Liver (tissue), 9 donors: ENCODE data around the gene TDRD5. TPM values are rescaled to one million over a fixed set of nuclear protein-coding genes. Genes with fewer than 3 reads are reported as not detected.

Source experiments
- DNase-seq: peaks from one replicate; pipeline ENCODE4 v3.0.0-alpha.2; 2017; ENCODE audit warnings: low spot score
- H3K27ac ChIP-seq, 2 donors: one replicate each; pipeline ENCODE4 v1.7.0; 2013; ENCODE audit warnings: inconsistent platforms in 2 of 2, low read length in 2 of 2, control low read depth in 1 of 2, low read depth in 1 of 2, mild to moderate bottlenecking in 1 of 2
- H3K27me3 ChIP-seq, 4 donors: one replicate each; pipeline versions ENCODE4 v1.6.1 to v1.7.0; 2013; ENCODE audit warnings: low read length in 3 of 4, inconsistent platforms in 1 of 4, mild to moderate bottlenecking in 1 of 4, moderate library complexity in 1 of 4; ENCODE audit not compliant: control insufficient read depth in 4 of 4, insufficient read depth in 4 of 4
- H3K36me3 ChIP-seq, 4 donors: one replicate each; pipeline versions ENCODE4 v1.6.1 to v1.7.0; 2013; ENCODE audit warnings: low read length in 3 of 4, mild to moderate bottlenecking in 3 of 4, low read depth in 1 of 4, moderate library complexity in 1 of 4; ENCODE audit not compliant: control insufficient read depth in 4 of 4, insufficient read depth in 3 of 4
- H3K4me1 ChIP-seq, 4 donors: one replicate each; pipeline versions ENCODE4 v1.6.1 to v1.7.0; 2013; ENCODE audit warnings: low read length in 3 of 4, mild to moderate bottlenecking in 3 of 4, moderate library complexity in 1 of 4; ENCODE audit not compliant: control insufficient read depth in 4 of 4, insufficient read depth in 4 of 4
- H3K4me3 ChIP-seq, 3 donors: one replicate each; pipeline versions ENCODE4 v1.6.1 to v1.7.0; 2013; ENCODE audit warnings: low read length in 3 of 3, control low read depth in 1 of 3, low read depth in 1 of 3, mild to moderate bottlenecking in 1 of 3
- H3K9ac ChIP-seq, 2 donors: one replicate each; pipeline ENCODE4 v1.7.0; 2013; ENCODE audit warnings: low read length in 2 of 2, mild to moderate bottlenecking in 2 of 2, moderate library complexity in 2 of 2, control low read depth in 1 of 2, low read depth in 1 of 2
- H3K9me3 ChIP-seq, 4 donors: one replicate each; pipeline versions ENCODE4 v1.6.1 to v1.7.0; 2013; ENCODE audit warnings: low read length in 3 of 4; ENCODE audit not compliant: control insufficient read depth in 4 of 4
- ATF3 ChIP-seq: IDR thresholded peaks from 2 replicates; pipeline ENCODE4 v1.6.1; 2016; ENCODE audit warnings: antibody characterized with exemption
- CTCF ChIP-seq: fragments of 150-350 bp; IDR thresholded peaks from 2 replicates; pipeline ENCODE4 v1.5.1; 2017; ENCODE audit warnings: improper control_type of control experiment, low read depth, low read length; ENCODE audit not compliant: missing input control
- FOXA1 ChIP-seq: IDR thresholded peaks from 2 replicates; pipeline ENCODE4 v1.6.1; 2016; ENCODE audit warnings: antibody characterized with exemption
- FOXA2 ChIP-seq: IDR thresholded peaks from 2 replicates; pipeline ENCODE4 v1.6.1; 2016; ENCODE audit warnings: antibody characterized with exemption
- GABPA ChIP-seq, 2 donors: IDR thresholded peaks in 1 of 2; conservative IDR thresholded peaks in 1 of 2; 2 replicates each; pipeline ENCODE4 v1.6.1; 2016; ENCODE audit warnings: antibody characterized with exemption in 2 of 2, mild to moderate bottlenecking in 1 of 2, moderate library complexity in 1 of 2
- HNF4A ChIP-seq, 2 donors: conservative IDR thresholded peaks; 2 replicates each; pipeline ENCODE4 v1.6.1; 2016; ENCODE audit warnings: antibody characterized with exemption in 2 of 2, mild to moderate bottlenecking in 2 of 2
- HNF4G ChIP-seq: IDR thresholded peaks from 2 replicates; pipeline ENCODE4 v1.6.1; 2016; ENCODE audit warnings: antibody characterized with exemption
- JUND ChIP-seq, 2 donors: IDR thresholded peaks; 2 replicates each; pipeline ENCODE4 v1.6.1; 2016; ENCODE audit warnings: antibody characterized with exemption in 2 of 2
- MAX ChIP-seq: IDR thresholded peaks from 2 replicates; pipeline ENCODE4 v1.6.1; 2016; ENCODE audit warnings: antibody characterized with exemption
- NR2F2 ChIP-seq: IDR thresholded peaks from 2 replicates; pipeline ENCODE4 v1.6.1; 2016; ENCODE audit warnings: antibody characterized with exemption
- RAD21 ChIP-seq, 2 donors: IDR thresholded peaks; 2 replicates each; pipeline ENCODE4 v1.6.1; 2016; ENCODE audit warnings: antibody characterized with exemption in 2 of 2, mild to moderate bottlenecking in 2 of 2
- REST ChIP-seq: IDR thresholded peaks from 2 replicates; pipeline ENCODE4 v1.6.1; 2016; ENCODE audit warnings: antibody characterized with exemption, mild to moderate bottlenecking
- RXRA ChIP-seq, 2 donors: IDR thresholded peaks; 2 replicates each; pipeline ENCODE4 v1.6.1; 2017 to 2018; ENCODE audit warnings: antibody characterized with exemption in 2 of 2, mild to moderate bottlenecking in 1 of 2
- SP1 ChIP-seq: IDR thresholded peaks from 2 replicates; pipeline ENCODE4 v1.6.1; 2018; ENCODE audit warnings: antibody characterized with exemption, mild to moderate bottlenecking
- TAF1 ChIP-seq: conservative IDR thresholded peaks from 2 replicates; pipeline ENCODE4 v1.6.1; 2016; ENCODE audit warnings: antibody characterized with exemption, mild to moderate bottlenecking
- YY1 ChIP-seq: IDR thresholded peaks from 2 replicates; pipeline ENCODE4 v1.6.1; 2016; ENCODE audit warnings: antibody characterized with exemption, mild to moderate bottlenecking
- ZBTB33 ChIP-seq: IDR thresholded peaks from 2 replicates; pipeline ENCODE4 v1.6.1; 2016; ENCODE audit warnings: antibody characterized with exemption
- WGBS: extraction: QIAGEN DNeasy Blood & Tissue Kit; methylation state at CpG from one replicate; pipeline ENCODE4 v1.1.7; 2013; 5-methylcytosine and 5-hydroxymethylcytosine counted together
- polyA plus RNA-seq, 2 donors: library from polyadenylated mRNA; stranded (reverse) in 1 of 2; unstranded in 1 of 2; fragments of 200-250 nt in 1 of 2; fragments of >200 nt in 1 of 2; fragmentation: Nextera tagmentation in 1 of 2; extraction: Ambion mirVana in 1 of 2; gene quantifications; one replicate each; pipeline versions ENCODE4 v1.2.1 to v1.2.3, GENCODE V29; 2013 to 2015
- total RNA-seq, 2 donors: library from RNA; depleted of rRNA; stranded (reverse); fragments of >200 nt; gene quantifications; one replicate each; pipeline ENCODE4 v1.2.3, GENCODE V29; 2014
- donor health status: healthy.
- donor health status: healthy.
- donor health status: healthy.
- donor health status: healthy.
- donor health status: healthy.

Gene TDRD5
- total and polyA plus RNA-seq, 4 donors = not detected

GRCh38 chr1:179575497-179576314 lies 15.9 kb upstream of the TDRD5 start, which contains the start of gene NPHS2 (continued):
- TF ChIP-seq HNF4A (conservative IDR thresholded peaks at IDR 0.05) = no peak

- DNase-seq = no peak
- H3K9ac ChIP-seq = no peak overlapping the region
- WGBS = 30% methylated on average over 5 of the region's 5 CpGs
- no peak overlapping the region for H3K4me3 ChIP-seq
- no peaks in the 10 kb centered on the region for H3K36me3 ChIP-seq
- peaks cover 0 to 6% (median 0%) of the 10 kb centered on the region in 4 donors for H3K4me1 ChIP-seq
- H3K9me3 ChIP-seq = no peaks in the 10 kb centered on the region
- no peak overlapping the region for H3K27ac ChIP-seq
- peaks cover 3 to 10% (median 10%) of the 10 kb centered on the region in 4 donors for H3K27me3 ChIP-seq
- TF ChIP-seq RXRA (IDR thresholded peaks at IDR 0.05) = no peak
- TF ChIP-seq CTCF = no peak
- TF ChIP-seq SP1 = no peak
- no peak for TF ChIP-seq NR2F2
- no peak for TF ChIP-seq FOXA1
- no peak for TF ChIP-seq ATF3
- no peak for TF ChIP-seq HNF4A (conservative IDR thresholded peaks at IDR 0.05)
- TF ChIP-seq JUND (IDR thresholded peaks at IDR 0.05) = no peak
- no peak for TF ChIP-seq YY1
- TF ChIP-seq HNF4G = no peak
- no peak for TF ChIP-seq TAF1
- TF ChIP-seq MAX = no peak
- TF ChIP-seq RAD21 (IDR thresholded peaks at IDR 0.05) = no peak
- TF ChIP-seq FOXA2 = no peak
- TF ChIP-seq GABPA (IDR thresholded peaks at IDR 0.05 in 1 of 2, conservative IDR thresholded peaks at IDR 0.05 in 1 of 2) = no peak
- TF ChIP-seq ZBTB33 = no peak
These were observed 15.1 kb upstream of the TDRD5 start for GRCh38 chr1:179576509-179576908.

- no peak overlapping the region for H3K4me3 ChIP-seq
- H3K27ac ChIP-seq = no peak overlapping the region
- 87% methylated on average over 5 of the region's 5 CpGs for WGBS
- H3K27me3 ChIP-seq = peaks cover 0 to 12% (median 5%) of the 10 kb centered on the region in 4 donors
- TF ChIP-seq HNF4A (conservative IDR thresholded peaks at IDR 0.05) (no peak), REST (no peak), HNF4G (no peak), NR2F2 (no peak), MAX (no peak), FOXA2 (no peak)
- H3K4me1 ChIP-seq = no peaks in the 10 kb centered on the region
- H3K9ac ChIP-seq = no peak overlapping the region
- no peak for DNase-seq
- no peaks in the 10 kb centered on the region for H3K36me3 ChIP-seq
- H3K9me3 ChIP-seq = no peaks in the 10 kb centered on the region
These were observed 7.8 kb upstream of the TDRD5 start for GRCh38 chr1:179583771-179584320.
